ENCODE measurements around the gene ARHGAP15.

The ARHGAP15 gene

GRCh38 chr2:143786026-143786765, 657.0 kb downstream of the ARHGAP15 start:
- Histone ChIP-seq H2AFZ (ENCODE audit: low read length) (no peak overlapping the region), H3K4me3 (ENCODE audit: low read depth, low read length, poor library complexity, severe bottlenecking) (no peak overlapping the region)
- TF ChIP-seq CTCF (IDR thresholded peaks at IDR 0.05; ENCODE audit: low read length): no peak
- no peak for TF ChIP-seq EZH2 (IDR thresholded peaks at IDR 0.05; ENCODE audit: borderline replicate concordance, low read length)

GRCh38 chr2:143787674-143788073, 658.5 kb downstream of the ARHGAP15 start:
- Histone ChIP-seq H3K27me3 (ENCODE audit: insufficient read depth, low read length) (no peaks in the 10 kb centered on the region), H3K36me3 (ENCODE audit: insufficient read depth, low read length) (no peaks in the 10 kb centered on the region), H4K20me1 (ENCODE audit: insufficient read depth, low read length) (no peaks in the 10 kb centered on the region), H3K4me3 (ENCODE audit: low read depth, low read length, poor library complexity, severe bottlenecking) (no peak overlapping the region), H2AFZ (ENCODE audit: low read length) (no peak overlapping the region), H3F3A (ENCODE audit: insufficient read depth, low read length) (no peaks in the 10 kb centered on the region), H3K9me3 (ENCODE audit: low read length) (no peaks in the 10 kb centered on the region), H3K9ac (ENCODE audit: low read length) (no peak overlapping the region), H3K4me1 (ENCODE audit: insufficient read depth, low read length, severe bottlenecking) (no peaks in the 10 kb centered on the region), H3K4me2 (ENCODE audit: low read length) (no peak overlapping the region), H3K27ac (ENCODE audit: low read depth, low read length, poor library complexity, severe bottlenecking) (no peak overlapping the region), H3K79me2 (ENCODE audit: insufficient read depth, low read length) (no peaks in the 10 kb centered on the region), H3K9me2 (ENCODE audit: low read depth, low read length) (no peaks in the 10 kb centered on the region)
- no peak for TF ChIP-seq EZH2 (IDR thresholded peaks at IDR 0.05; ENCODE audit: borderline replicate concordance, low read length)
- TF ChIP-seq CTCF (IDR thresholded peaks at IDR 0.05; ENCODE audit: low read length): no peak

More at GRCh38 chr2:143786026-143786765, 657.0 kb downstream of the ARHGAP15 start:
- Histone ChIP-seq H3K9me2 (ENCODE audit: low read depth, low read length) (no peaks in the 10 kb centered on the region), H3K4me1 (ENCODE audit: insufficient read depth, low read length, severe bottlenecking) (no peaks in the 10 kb centered on the region), H4K20me1 (ENCODE audit: insufficient read depth, low read length) (no peaks in the 10 kb centered on the region), H3K9me3 (ENCODE audit: low read length) (no peaks in the 10 kb centered on the region), H3F3A (ENCODE audit: insufficient read depth, low read length) (no peaks in the 10 kb centered on the region), H3K27me3 (ENCODE audit: insufficient read depth, low read length) (no peaks in the 10 kb centered on the region), H3K9ac (ENCODE audit: low read length) (no peak overlapping the region), H3K27ac (ENCODE audit: low read depth, low read length, poor library complexity, severe bottlenecking) (no peak overlapping the region), H3K4me2 (ENCODE audit: low read length) (no peak overlapping the region), H3K79me2 (ENCODE audit: insufficient read depth, low read length) (no peaks in the 10 kb centered on the region), H3K36me3 (ENCODE audit: insufficient read depth, low read length) (no peaks in the 10 kb centered on the region)

- H3K27ac ChIP-seq (ENCODE audit: low read depth, low read length, poor library complexity, severe bottlenecking): no peak overlapping the region
- H4K20me1 ChIP-seq (ENCODE audit: insufficient read depth, low read length): no peaks in the 10 kb centered on the region
- no peak overlapping the region for H2AFZ ChIP-seq (ENCODE audit: low read length)
- H3K4me1 ChIP-seq (ENCODE audit: insufficient read depth, low read length, severe bottlenecking): no peaks in the 10 kb centered on the region
- H3K79me2 ChIP-seq (ENCODE audit: insufficient read depth, low read length): no peaks in the 10 kb centered on the region
- no peaks in the 10 kb centered on the region for H3K36me3 ChIP-seq (ENCODE audit: insufficient read depth, low read length)
- H3K9me3 ChIP-seq (ENCODE audit: low read length): no peaks in the 10 kb centered on the region
- H3K4me2 ChIP-seq (ENCODE audit: low read length): no peak overlapping the region
- no peak overlapping the region for H3K4me3 ChIP-seq (ENCODE audit: low read depth, low read length, poor library complexity, severe bottlenecking)
- no peaks in the 10 kb centered on the region for H3K27me3 ChIP-seq (ENCODE audit: insufficient read depth, low read length)
- no peak overlapping the region for H3K9ac ChIP-seq (ENCODE audit: low read length)
- H3K9me2 ChIP-seq (ENCODE audit: low read depth, low read length): no peaks in the 10 kb centered on the region
- H3F3A ChIP-seq (ENCODE audit: insufficient read depth, low read length): no peaks in the 10 kb centered on the region
- TF ChIP-seq CTCF (IDR thresholded peaks at IDR 0.05; ENCODE audit: low read length): no peak
- TF ChIP-seq EZH2 (IDR thresholded peaks at IDR 0.05; ENCODE audit: borderline replicate concordance, low read length): no peak
Observed at GRCh38 chr2:143792602-143793001, 663.4 kb downstream of the ARHGAP15 start.
